HepG2 (cell line): ENCODE results near the gene ACOXL. TPM values are rescaled to one million over a fixed set of nuclear protein-coding genes. Genes with fewer than 3 reads are reported as not detected.

ENCODE experiments used
- ATAC-seq: fragments of 200-7000 bp; cut with Tn5 transposase; 3 replicates; pipeline ENCODE4 v1.9.1; 2020; ENCODE audit warnings: mild to moderate bottlenecking, moderate library complexity
- BruUV-seq: library from RNA; stranded (reverse); fragments of 400-500 nt; replicated peaks from 2 replicates; lab custom pipeline; 2021; lab: Mats Ljungman, UMichigan
- CTCF ChIA-PET: fragments of 300-600 bp; formaldehyde crosslinking; extraction: SDS; loops from one replicate; lab custom pipeline; 2021; ENCODE audit warnings: low total read pairs, inconsistent platforms, low intra/inter-chr PET ratio; lab: Yijun Ruan, JAX
- POLR2A ChIA-PET: fragments of 350-600 bp; sonication (Branson Sonifier 250); formaldehyde crosslinking; loops from one replicate; lab custom pipeline; 2020; ENCODE audit warnings: antibody characterized with exemption, inconsistent platforms; lab: Yijun Ruan, JAX
- DNase-seq: peaks from one replicate; pipeline ENCODE4 v3.0.0-alpha.2; 2015; ENCODE audit warnings: low spot score
- FAIRE-seq: peaks from 3 replicates; lab custom pipeline; 2011; peaks lifted over from hg19 to GRCh38; lab: Jason Lieb, UNC
- H2AFZ ChIP-seq: one replicate; pipeline ENCODE4 v1.6.1; 2011; ENCODE audit warnings: low read length, inconsistent platforms
- H3K27ac ChIP-seq: fragments of 300-600 bp; 3 replicates; pipeline ENCODE4 v1.8.0; 2011; ENCODE audit warnings: mixed run types, mild to moderate bottlenecking, mixed read lengths, low read length, inconsistent platforms; ENCODE audit not compliant: insufficient read depth; ENCODE audit errors: extremely low read length
- H3K27me3 ChIP-seq, 2 experiments: fragments of 200-600 bp in 1 of 2; 2 replicates in 1 of 2; 3 replicates in 1 of 2; pipeline versions ENCODE4 v1.6.0 to v1.8.0; 2011; ENCODE audit warnings: low read length in 2 of 2, mild to moderate bottlenecking in 2 of 2, moderate library complexity in 2 of 2, inconsistent platforms in 1 of 2; ENCODE audit not compliant: insufficient read depth in 2 of 2, control insufficient read depth in 1 of 2
- H3K36me3 ChIP-seq, 2 experiments: fragments of 200-600 bp in 1 of 2; replicated peaks in 1 of 2; 2 replicates in 1 of 2; 3 replicates in 1 of 2; pipeline versions ENCODE4 v1.5.1 to v1.8.0; 2011; ENCODE audit warnings: low read length in 2 of 2, inconsistent platforms in 1 of 2; ENCODE audit not compliant: insufficient read depth in 2 of 2, control insufficient read depth in 1 of 2
- H3K4me1 ChIP-seq: 2 replicates; pipeline ENCODE4 v1.5.1; 2012; ENCODE audit warnings: low read length, inconsistent platforms; ENCODE audit not compliant: insufficient read depth
- H3K4me2 ChIP-seq: 2 replicates; pipeline ENCODE4 v1.6.0; 2011; ENCODE audit warnings: low read depth, low read length, inconsistent platforms
- H3K4me3 ChIP-seq, 3 experiments: fragments of 200-600 bp in 1 of 3; sonication (generic), shearing (Covaris generic) in 1 of 3; replicated peaks in 1 of 3; 2 replicates each; pipeline ENCODE4 v1.5.1; 2011 to 2016; ENCODE audit warnings: low read length in 3 of 3, inconsistent platforms in 2 of 3, low read depth in 2 of 3, mild to moderate bottlenecking in 2 of 3, control low read depth in 1 of 3, mixed read lengths in 1 of 3; ENCODE audit not compliant: insufficient read depth in 1 of 3
- H3K79me2 ChIP-seq: one replicate; pipeline ENCODE4 v1.6.1; 2011; ENCODE audit warnings: low read length, inconsistent platforms; ENCODE audit not compliant: insufficient read depth
- H3K9ac ChIP-seq: 2 replicates; pipeline ENCODE4 v1.6.0; 2011; ENCODE audit warnings: mild to moderate bottlenecking, low read depth, low read length, inconsistent platforms; ENCODE audit not compliant: insufficient read depth
- H3K9me3 ChIP-seq: 2 replicates; pipeline ENCODE4 v1.5.1; 2012; ENCODE audit warnings: mild to moderate bottlenecking, low read length
- H4K20me1 ChIP-seq: 2 replicates; pipeline ENCODE4 v1.6.0; 2011; ENCODE audit warnings: inconsistent platforms, mild to moderate bottlenecking, low read length, moderate library complexity; ENCODE audit not compliant: insufficient read depth
- CHCHD3 ChIP-seq: sonication (generic); formaldehyde crosslinking; IDR thresholded peaks from 2 replicates; pipeline ENCODE4 v1.8.0; 2022; ENCODE audit warnings: mild to moderate bottlenecking, missing genetic modification reagents, moderate library complexity
- KAT2B ChIP-seq: fragments of 150-350 bp; IDR thresholded peaks from 2 replicates; pipeline ENCODE4 v1.6.1; 2014; ENCODE audit warnings: low read depth, low read length, borderline replicate concordance
- ZFP36 ChIP-seq: fragments of 150-350 bp; IDR thresholded peaks from 2 replicates; pipeline ENCODE4 v1.6.1; 2018; ENCODE audit warnings: borderline replicate concordance, low read length, low read depth; ENCODE audit not compliant: partially characterized antibody
- WGBS: methylation state at CpG from one replicate; pipeline ENCODE4 v1.1.6; 2017; ENCODE audit warnings: low lambda C conversion rate; 5-methylcytosine and 5-hydroxymethylcytosine counted together
- in situ Hi-C: cut with HindIII; loops from 2 replicates; pipeline ENCODE4 v1.10.0; 2017; ENCODE audit warnings: low pct_unique_long_range_greater_than_20kb; ENCODE audit not compliant: extremely low pct_ligation_motif_present
- intact Hi-C: fragments of 100-400 bp; cut with micrococcal nuclease; formaldehyde crosslinking; loops from one replicate; pipeline ENCODE4 v1.10.0; 2022; ENCODE audit not compliant: unreplicated experiment
- polyA plus RNA-seq, 8 experiments: library from polyadenylated mRNA; depleted of rRNA in 3 of 8; stranded (reverse) in 7 of 8; unstranded in 1 of 8; fragments of >200 nt; fragmentation: Illumina TruSeq in 4 of 8; extraction: Trizol in 4 of 8; gene quantifications; 2 replicates each; pipeline versions ENCODE4 v1.2.1 to v1.2.3, GENCODE V29; 2011 to 2016; ENCODE audit warnings: low read depth in 4 of 8, missing spikeins in 1 of 8, mixed read lengths in 1 of 8; ENCODE audit not compliant: insufficient read depth in 1 of 8
- total RNA-seq, 5 experiments: library from RNA; depleted of rRNA; stranded (reverse); fragments of >200 nt; fragmentation: Illumina TruSeq; extraction: Trizol; gene quantifications; 2 replicates each; pipeline ENCODE4 v1.2.3, GENCODE V29; 2016; ENCODE audit warnings: low read depth in 1 of 5
- TF ChIP-seq, protein P1 (sequence below): sonication (generic); formaldehyde crosslinking; IDR thresholded peaks from 2 replicates; pipeline ENCODE4 v1.4.0; 2020; ENCODE audit warnings: missing genetic modification reagents, borderline replicate concordance
- TF ChIP-seq, protein P2 (sequence below), 2 experiments: sonication (generic) in 1 of 2; formaldehyde crosslinking in 1 of 2; IDR thresholded peaks; 2 replicates each; pipeline versions ENCODE4 v1.4.0 to v1.6.1; 2018 to 2020; ENCODE audit warnings: missing genetic modification reagents in 2 of 2, borderline replicate concordance in 1 of 2, low read depth in 1 of 2, mild to moderate bottlenecking in 1 of 2, missing biosample characterization in 1 of 2
- TF ChIP-seq, protein P3 (sequence below), 2 experiments: sonication (generic) in 1 of 2; formaldehyde crosslinking in 1 of 2; IDR thresholded peaks; 2 replicates each; pipeline versions ENCODE4 v1.6.1 to v1.9.0; 2014 to 2022; ENCODE audit warnings: antibody characterized with exemption in 1 of 2, borderline replicate concordance in 1 of 2, inconsistent platforms in 1 of 2, low read depth in 1 of 2, missing genetic modification reagents in 1 of 2

The ACOXL gene
- total and polyA plus RNA-seq, 2 of the 13 experiments (the other 11 are each of a cell fraction or from before 2014, with no cell fraction given): not detected

DNA sequence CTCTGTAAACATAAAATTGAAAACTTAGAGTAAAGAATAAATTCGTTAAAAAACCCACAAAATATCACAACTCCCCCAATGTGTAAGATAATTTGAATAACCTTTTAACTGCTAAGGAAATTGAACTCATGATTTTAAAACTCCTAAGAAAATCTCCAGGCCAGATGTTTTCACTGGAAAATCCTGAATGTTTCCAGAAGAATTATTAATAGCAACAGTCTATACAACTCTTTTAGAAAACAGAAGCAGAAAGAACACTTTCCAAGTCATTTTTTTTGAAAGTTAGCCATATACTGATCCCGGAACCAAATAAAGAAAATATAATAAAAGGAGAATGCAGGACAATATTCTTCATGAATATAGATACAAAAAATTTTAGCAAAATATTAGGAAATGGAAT is 165.6 kb downstream of the ACOXL start:
- in situ Hi-C loops: no loop called here
- TF ChIP-seq, protein P1, sequence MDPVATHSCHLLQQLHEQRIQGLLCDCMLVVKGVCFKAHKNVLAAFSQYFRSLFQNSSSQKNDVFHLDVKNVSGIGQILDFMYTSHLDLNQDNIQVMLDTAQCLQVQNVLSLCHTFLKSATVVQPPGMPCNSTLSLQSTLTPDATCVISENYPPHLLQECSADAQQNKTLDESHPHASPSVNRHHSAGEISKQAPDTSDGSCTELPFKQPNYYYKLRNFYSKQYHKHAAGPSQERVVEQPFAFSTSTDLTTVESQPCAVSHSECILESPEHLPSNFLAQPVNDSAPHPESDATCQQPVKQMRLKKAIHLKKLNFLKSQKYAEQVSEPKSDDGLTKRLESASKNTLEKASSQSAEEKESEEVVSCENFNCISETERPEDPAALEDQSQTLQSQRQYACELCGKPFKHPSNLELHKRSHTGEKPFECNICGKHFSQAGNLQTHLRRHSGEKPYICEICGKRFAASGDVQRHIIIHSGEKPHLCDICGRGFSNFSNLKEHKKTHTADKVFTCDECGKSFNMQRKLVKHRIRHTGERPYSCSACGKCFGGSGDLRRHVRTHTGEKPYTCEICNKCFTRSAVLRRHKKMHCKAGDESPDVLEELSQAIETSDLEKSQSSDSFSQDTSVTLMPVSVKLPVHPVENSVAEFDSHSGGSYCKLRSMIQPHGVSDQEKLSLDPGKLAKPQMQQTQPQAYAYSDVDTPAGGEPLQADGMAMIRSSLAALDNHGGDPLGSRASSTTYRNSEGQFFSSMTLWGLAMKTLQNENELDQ (CRISPR knock-in tag): no peak
- TF ChIP-seq KAT2B (no peak), ZFP36 (no peak)
- TF ChIP-seq, all 625 proteins: peak for 0
- Histone ChIP-seq H3K4me2 (no peak overlapping the region), H3K4me3 (no peak overlapping the region), H3K27ac (no peak overlapping the region), H2AFZ (no peak overlapping the region), H3K79me2 (no peaks in the 10 kb centered on the region), H3K9ac (no peak overlapping the region), H3K36me3 (no peaks in the 10 kb centered on the region), H3K27me3 (no peaks in the 10 kb centered on the region; a peak in 1 of 5 replicates), H3K4me1 (no peaks in the 10 kb centered on the region), H4K20me1 (no peaks in the 10 kb centered on the region), H3K9me3 (no peaks in the 10 kb centered on the region)
- intact Hi-C loops: no loop called here
- ChIA-PET POLR2A (no interaction called here), CTCF (no interaction called here)
- DNase-seq (no peak), FAIRE-seq (no peak), ATAC-seq (no peak)
- under 1% methylated on average over 2 of the region's 2 CpGs for WGBS
- BruUV-seq: no TSS peak

DNA sequence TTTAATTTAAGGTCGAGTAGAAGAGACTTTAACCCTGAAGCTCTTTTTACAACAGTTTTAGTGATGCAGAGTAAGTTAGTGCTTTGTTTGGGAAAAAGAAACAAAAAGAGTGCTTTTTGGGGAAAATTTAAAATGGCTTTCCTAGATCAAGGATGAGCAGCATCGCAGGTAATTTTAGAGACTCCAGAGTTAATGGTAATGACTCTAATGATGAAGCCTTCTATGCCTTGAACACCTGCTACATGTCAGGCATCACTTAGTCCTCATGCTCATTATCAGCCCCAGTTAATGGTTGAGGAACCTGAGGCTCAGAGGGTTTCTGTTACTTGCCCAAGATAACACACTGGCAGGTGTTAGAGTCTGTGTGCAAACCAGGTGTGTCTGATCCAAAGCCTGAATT is 167.8 kb downstream of the ACOXL start:
- POLR2A ChIA-PET: no interaction called here
- CTCF ChIA-PET: no interaction called here
- no peak overlapping the region for H3K9ac ChIP-seq
- no peaks in the 10 kb centered on the region for H4K20me1 ChIP-seq
- in situ Hi-C loops (no loop called here), intact Hi-C loops (no loop called here)
- DNase-seq: no peak
- H3K36me3 ChIP-seq: no peaks in the 10 kb centered on the region
- FAIRE-seq: no peak
- WGBS: 0% methylated on average over 2 of the region's 2 CpGs
- H3K4me2 ChIP-seq: no peak overlapping the region
- H3K79me2 ChIP-seq: no peaks in the 10 kb centered on the region
- no peak overlapping the region for H3K4me3 ChIP-seq
- no peak for ATAC-seq
- H3K27ac ChIP-seq: no peak overlapping the region
- no TSS peak for BruUV-seq
- no peak overlapping the region for H2AFZ ChIP-seq
- no peaks in the 10 kb centered on the region for H3K9me3 ChIP-seq
- H3K4me1 ChIP-seq: no peaks in the 10 kb centered on the region
- peaks cover 0 to 4% of the 10 kb centered on the region in 2 experiments; a peak in 1 of 5 replicates for H3K27me3 ChIP-seq
- no peak for TF ChIP-seq CHCHD3
- TF ChIP-seq, protein P2, sequence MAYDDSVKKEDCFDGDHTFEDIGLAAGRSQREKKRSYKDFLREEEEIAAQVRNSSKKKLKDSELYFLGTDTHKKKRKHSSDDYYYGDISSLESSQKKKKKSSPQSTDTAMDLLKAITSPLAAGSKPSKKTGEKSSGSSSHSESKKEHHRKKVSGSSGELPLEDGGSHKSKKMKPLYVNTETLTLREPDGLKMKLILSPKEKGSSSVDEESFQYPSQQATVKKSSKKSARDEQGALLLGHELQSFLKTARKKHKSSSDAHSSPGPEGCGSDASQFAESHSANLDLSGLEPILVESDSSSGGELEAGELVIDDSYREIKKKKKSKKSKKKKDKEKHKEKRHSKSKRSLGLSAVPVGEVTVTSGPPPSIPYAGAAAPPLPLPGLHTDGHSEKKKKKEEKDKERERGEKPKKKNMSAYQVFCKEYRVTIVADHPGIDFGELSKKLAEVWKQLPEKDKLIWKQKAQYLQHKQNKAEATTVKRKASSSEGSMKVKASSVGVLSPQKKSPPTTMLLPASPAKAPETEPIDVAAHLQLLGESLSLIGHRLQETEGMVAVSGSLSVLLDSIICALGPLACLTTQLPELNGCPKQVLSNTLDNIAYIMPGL (CRISPR knock-in tag; IDR thresholded peaks at IDR 0.05; ENCODE audit: borderline replicate concordance in 1 of 2, low read depth in 1 of 2): no peak
- TF ChIP-seq, protein P3, sequence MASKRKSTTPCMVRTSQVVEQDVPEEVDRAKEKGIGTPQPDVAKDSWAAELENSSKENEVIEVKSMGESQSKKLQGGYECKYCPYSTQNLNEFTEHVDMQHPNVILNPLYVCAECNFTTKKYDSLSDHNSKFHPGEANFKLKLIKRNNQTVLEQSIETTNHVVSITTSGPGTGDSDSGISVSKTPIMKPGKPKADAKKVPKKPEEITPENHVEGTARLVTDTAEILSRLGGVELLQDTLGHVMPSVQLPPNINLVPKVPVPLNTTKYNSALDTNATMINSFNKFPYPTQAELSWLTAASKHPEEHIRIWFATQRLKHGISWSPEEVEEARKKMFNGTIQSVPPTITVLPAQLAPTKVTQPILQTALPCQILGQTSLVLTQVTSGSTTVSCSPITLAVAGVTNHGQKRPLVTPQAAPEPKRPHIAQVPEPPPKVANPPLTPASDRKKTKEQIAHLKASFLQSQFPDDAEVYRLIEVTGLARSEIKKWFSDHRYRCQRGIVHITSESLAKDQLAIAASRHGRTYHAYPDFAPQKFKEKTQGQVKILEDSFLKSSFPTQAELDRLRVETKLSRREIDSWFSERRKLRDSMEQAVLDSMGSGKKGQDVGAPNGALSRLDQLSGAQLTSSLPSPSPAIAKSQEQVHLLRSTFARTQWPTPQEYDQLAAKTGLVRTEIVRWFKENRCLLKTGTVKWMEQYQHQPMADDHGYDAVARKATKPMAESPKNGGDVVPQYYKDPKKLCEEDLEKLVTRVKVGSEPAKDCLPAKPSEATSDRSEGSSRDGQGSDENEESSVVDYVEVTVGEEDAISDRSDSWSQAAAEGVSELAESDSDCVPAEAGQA (IDR thresholded peaks at IDR 0.05; ENCODE audit: low read depth): no peak
- TF ChIP-seq, protein P3 (CRISPR knock-in tag; IDR thresholded peaks at IDR 0.05; ENCODE audit: borderline replicate concordance): no peak
